ENCODE data around the gene NFIA. TPM values are rescaled to one million over a fixed set of nuclear protein-coding genes. Genes with fewer than 3 reads are reported as not detected.

Gene NFIA
- total RNA-seq, 1 experiment from 2014 or later, result 0.35 TPM

- H3K4me1 Mint-ChIP-seq, result peaks cover 9 to 11% of the 10 kb centered on the region in 2 experiments
- TF ChIP-seq, protein P1, sequence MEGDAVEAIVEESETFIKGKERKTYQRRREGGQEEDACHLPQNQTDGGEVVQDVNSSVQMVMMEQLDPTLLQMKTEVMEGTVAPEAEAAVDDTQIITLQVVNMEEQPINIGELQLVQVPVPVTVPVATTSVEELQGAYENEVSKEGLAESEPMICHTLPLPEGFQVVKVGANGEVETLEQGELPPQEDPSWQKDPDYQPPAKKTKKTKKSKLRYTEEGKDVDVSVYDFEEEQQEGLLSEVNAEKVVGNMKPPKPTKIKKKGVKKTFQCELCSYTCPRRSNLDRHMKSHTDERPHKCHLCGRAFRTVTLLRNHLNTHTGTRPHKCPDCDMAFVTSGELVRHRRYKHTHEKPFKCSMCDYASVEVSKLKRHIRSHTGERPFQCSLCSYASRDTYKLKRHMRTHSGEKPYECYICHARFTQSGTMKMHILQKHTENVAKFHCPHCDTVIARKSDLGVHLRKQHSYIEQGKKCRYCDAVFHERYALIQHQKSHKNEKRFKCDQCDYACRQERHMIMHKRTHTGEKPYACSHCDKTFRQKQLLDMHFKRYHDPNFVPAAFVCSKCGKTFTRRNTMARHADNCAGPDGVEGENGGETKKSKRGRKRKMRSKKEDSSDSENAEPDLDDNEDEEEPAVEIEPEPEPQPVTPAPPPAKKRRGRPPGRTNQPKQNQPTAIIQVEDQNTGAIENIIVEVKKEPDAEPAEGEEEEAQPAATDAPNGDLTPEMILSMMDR (conservative IDR thresholded peaks at IDR 0.05), result no peak
Observed at GRCh38 chr1:61190153-61190552, 107.8 kb downstream of the NFIA start.

More at GRCh38 chr1:61190153-61190552, 107.8 kb downstream of the NFIA start:
- Histone ChIP-seq H2BK12ac (ENCODE audit: insufficient read length, low read depth, low read length) (no peak overlapping the region), H3K27me3 (ENCODE audit: insufficient read depth, low read length) (no peaks in the 10 kb centered on the region), H3K4me1 (ENCODE audit: insufficient read depth, low read length) (no peaks in the 10 kb centered on the region), H4K20me1 (ENCODE audit: control insufficient read depth, insufficient read depth, insufficient read length) (no peaks in the 10 kb centered on the region), H3K23ac (ENCODE audit: insufficient read length, low read depth, low read length) (no peak overlapping the region), H2BK120ac (ENCODE audit: low read depth, low read length, poor library complexity, severe bottlenecking) (no peak overlapping the region), H3K9me3 (ENCODE audit: control insufficient read depth, low read depth, low read length) (no peaks in the 10 kb centered on the region), H4K5ac (ENCODE audit: insufficient read length, low read depth, low read length) (no peak overlapping the region), H3K27ac (ENCODE audit: insufficient read length, low read depth, low read length) (no peak overlapping the region), H3K23me2 (ENCODE audit: insufficient read length, low read depth, low read length, poor library complexity, severe bottlenecking) (no peaks in the 10 kb centered on the region), H4K91ac (ENCODE audit: insufficient read length, low read depth, low read length) (no peak overlapping the region), H3K4me2 (ENCODE audit: insufficient read depth, insufficient read length, low read length) (no peak overlapping the region), H2BK15ac (ENCODE audit: low read depth, low read length) (no peak overlapping the region), H2AFZ (ENCODE audit: low read length) (no peak overlapping the region), H4K8ac (replicated peaks; ENCODE audit: insufficient read length, low read depth, low read length) (no peak overlapping the region), H3K56ac (ENCODE audit: insufficient read length, low read depth, low read length) (no peak overlapping the region), H3K4ac (ENCODE audit: low read depth, low read length) (no peak overlapping the region), H3K9ac (ENCODE audit: extremely low read depth, insufficient read length, low read length) (no peak overlapping the region), H2BK5ac (ENCODE audit: insufficient read length, low read length) (no peak overlapping the region), H3K79me1 (ENCODE audit: insufficient read depth, low read depth, low read length, poor library complexity, severe bottlenecking) (no peaks in the 10 kb centered on the region), H3K79me2 (ENCODE audit: insufficient read depth, low read length) (no peaks in the 10 kb centered on the region), H2AK5ac (ENCODE audit: insufficient read length, low read length) (no peak overlapping the region), H2BK20ac (ENCODE audit: low read depth, low read length, poor library complexity, severe bottlenecking) (no peak overlapping the region), H3T11ph (ENCODE audit: low read length) (no peak overlapping the region), H3K14ac (ENCODE audit: insufficient read depth, low read length) (no peak overlapping the region), H3K18ac (ENCODE audit: insufficient read length, low read depth, low read length) (no peak overlapping the region)
- no CpG with 5 or more reads among the region's 4 CpGs for WGBS (ENCODE audit: extremely low coverage, insufficient read length, low lambda C conversion rate)
- Mint-ChIP-seq H3K27ac (no peak overlapping the region; a peak in 1 of 7 replicates), H3K4me3 (no peak overlapping the region), H3K9me3 (no peaks in the 10 kb centered on the region), H3K36me3 (ENCODE audit: insufficient read depth in 1 of 3, low read depth in 3 of 3) (no peaks in the 10 kb centered on the region), H3K27me3 (ENCODE audit: low read depth) (no peaks in the 10 kb centered on the region)
- DNase-seq, result no peak

All from H9 (cell line).